IMR-90 (cell line): ENCODE results near the gene ASGR2. TPM values are rescaled to one million over a fixed set of nuclear protein-coding genes. Genes with fewer than 3 reads are reported as not detected.

Experiments
- ATAC-seq: fragments of 200-7000 bp; cut with Tn5 transposase; 2 replicates; pipeline ENCODE4 v1.9.1; 2020; ENCODE audit warnings: low read depth, mild to moderate bottlenecking, moderate library complexity
- BruUV-seq: library from RNA; stranded (reverse); fragments of 400-500 nt; replicated peaks from 2 replicates; lab custom pipeline; 2021; lab: Mats Ljungman, UMichigan
- CTCF ChIA-PET: fragments of 300-600 bp; formaldehyde crosslinking; extraction: SDS; loops from one replicate; lab custom pipeline; 2021; ENCODE audit warnings: antibody characterized with exemption; lab: Yijun Ruan, JAX
- POLR2A ChIA-PET: fragments of 300-600 bp; sonication (Branson Sonifier 250); formaldehyde crosslinking; loops from one replicate; lab custom pipeline; 2022; ENCODE audit warnings: antibody characterized with exemption; ENCODE audit not compliant: unreplicated experiment; lab: Charles Lee
- DNase-seq: peaks from one replicate; pipeline ENCODE4 v3.0.0; 2013
- H2AFZ ChIP-seq: replicated peaks from 2 replicates; pipeline ENCODE3; 2013; ENCODE audit warnings: low read length, mild to moderate bottlenecking; ENCODE audit not compliant: poor library complexity
- H2AK5ac ChIP-seq: 2 replicates; pipeline ENCODE4 v1.6.1; 2013; ENCODE audit warnings: low read depth, low read length, inconsistent platforms
- H2AK9ac ChIP-seq: replicated peaks from 2 replicates; pipeline ENCODE3; 2013; ENCODE audit warnings: mild to moderate bottlenecking, low read depth, low read length, moderate library complexity; ENCODE audit not compliant: poor library complexity
- H2BK120ac ChIP-seq: 2 replicates; pipeline ENCODE4 v1.6.1; 2013; ENCODE audit warnings: low read depth, low read length, inconsistent platforms
- H2BK15ac ChIP-seq: 3 replicates; pipeline ENCODE4 v1.6.1; 2013; ENCODE audit warnings: low read depth, low read length, inconsistent platforms
- H2BK20ac ChIP-seq: 2 replicates; pipeline ENCODE4 v1.6.1; 2013; ENCODE audit warnings: low read depth, mild to moderate bottlenecking, inconsistent platforms, low read length, moderate library complexity
- H2BK5ac ChIP-seq: 2 replicates; pipeline ENCODE4 v1.6.1; 2013; ENCODE audit warnings: mild to moderate bottlenecking, low read depth, low read length, inconsistent platforms; ENCODE audit not compliant: poor library complexity, severe bottlenecking
- H3K14ac ChIP-seq: replicated peaks from 2 replicates; pipeline ENCODE4 v1.6.1; 2013; ENCODE audit warnings: low read depth, low read length, inconsistent platforms
- H3K18ac ChIP-seq: 2 replicates; pipeline ENCODE4 v1.6.1; 2013; ENCODE audit warnings: low read depth, low read length, control low read depth
- H3K23ac ChIP-seq: 2 replicates; pipeline ENCODE4 v1.6.1; 2013; ENCODE audit warnings: low read depth, low read length, inconsistent platforms
- H3K27ac ChIP-seq: 2 replicates; pipeline ENCODE4 v1.5.1; 2013; ENCODE audit warnings: mild to moderate bottlenecking, control low read depth, low read length; ENCODE audit not compliant: insufficient read depth
- H3K27me3 ChIP-seq: 2 replicates; pipeline ENCODE4 v1.6.1; 2013; ENCODE audit warnings: low read length; ENCODE audit not compliant: control insufficient read depth, insufficient read depth
- H3K36me3 ChIP-seq: 2 replicates; pipeline ENCODE4 v1.6.1; 2013; ENCODE audit warnings: low read length, mixed read lengths; ENCODE audit not compliant: control insufficient read depth, insufficient read depth
- H3K4ac ChIP-seq: 2 replicates; pipeline ENCODE4 v1.6.1; 2013; ENCODE audit warnings: low read depth, low read length, inconsistent platforms
- H3K4me1 ChIP-seq: 2 replicates; pipeline ENCODE4 v1.6.1; 2013; ENCODE audit warnings: low read length, mixed read lengths; ENCODE audit not compliant: control insufficient read depth, insufficient read depth
- H3K4me2 ChIP-seq: 2 replicates; pipeline ENCODE4 v1.6.1; 2013; ENCODE audit warnings: low read depth, mild to moderate bottlenecking, control low read depth, low read length, moderate library complexity
- H3K4me3 ChIP-seq: 2 replicates; pipeline ENCODE4 v1.5.1; 2013; ENCODE audit warnings: low read depth, mild to moderate bottlenecking, control low read depth, low read length, moderate library complexity; ENCODE audit not compliant: insufficient read depth
- H3K56ac ChIP-seq: 2 replicates; pipeline ENCODE4 v1.6.1; 2013; ENCODE audit warnings: low read length, inconsistent platforms; ENCODE audit not compliant: insufficient read depth; ENCODE audit errors: extremely low read depth
- H3K79me1 ChIP-seq, 2 experiments: 2 replicates each; pipeline ENCODE4 v1.6.1; 2013; ENCODE audit warnings: low read length in 2 of 2, inconsistent platforms in 1 of 2, low read depth in 1 of 2
- H3K9ac ChIP-seq: 2 replicates; pipeline ENCODE4 v1.6.1; 2013; ENCODE audit warnings: low read depth, low read length, control low read depth
- H3K9me1 ChIP-seq: 2 replicates; pipeline ENCODE4 v1.6.1; 2013; ENCODE audit warnings: low read length, inconsistent platforms; ENCODE audit not compliant: insufficient read depth
- H3K9me3 ChIP-seq: 2 replicates; pipeline ENCODE4 v1.6.1; 2013; ENCODE audit warnings: low read length; ENCODE audit not compliant: control insufficient read depth, insufficient read depth
- H4K20me1 ChIP-seq: 2 replicates; pipeline ENCODE4 v1.6.1; 2013; ENCODE audit warnings: low read length, inconsistent platforms; ENCODE audit not compliant: insufficient read depth
- H4K5ac ChIP-seq: 2 replicates; pipeline ENCODE4 v1.6.1; 2013; ENCODE audit warnings: mild to moderate bottlenecking, low read depth, low read length, control low read depth
- H4K8ac ChIP-seq, 2 experiments: 2 replicates each; pipeline ENCODE4 v1.6.1; 2013; ENCODE audit warnings: low read depth in 2 of 2, low read length in 2 of 2, control low read depth in 1 of 2, inconsistent platforms in 1 of 2
- H4K91ac ChIP-seq: 2 replicates; pipeline ENCODE4 v1.6.1; 2013; ENCODE audit warnings: low read depth, low read length, inconsistent platforms; ENCODE audit not compliant: insufficient read depth
- BHLHE40 ChIP-seq: fragments of 150-350 bp; IDR thresholded peaks from 2 replicates; pipeline ENCODE4 v1.6.1; 2016; ENCODE audit warnings: mild to moderate bottlenecking, low read depth, low read length
- CEBPB ChIP-seq: IDR thresholded peaks from 2 replicates; pipeline ENCODE4 v1.6.1; 2012; ENCODE audit warnings: low read depth, low read length, improper control_type of control experiment
- MAZ ChIP-seq: IDR thresholded peaks from 2 replicates; pipeline ENCODE4 v1.6.1; 2012; ENCODE audit warnings: low read depth, mild to moderate bottlenecking, low read length, improper control_type of control experiment, moderate library complexity, borderline replicate concordance
- MXI1 ChIP-seq: IDR thresholded peaks from 2 replicates; pipeline ENCODE4 v1.6.1; 2012; ENCODE audit warnings: low read depth, mild to moderate bottlenecking, low read length, moderate library complexity, borderline replicate concordance
- RCOR1 ChIP-seq: IDR thresholded peaks from 2 replicates; pipeline ENCODE4 v1.6.1; 2012; ENCODE audit warnings: mild to moderate bottlenecking, low read length, improper control_type of control experiment; ENCODE audit not compliant: insufficient replicate concordance
- WGBS, 2 experiments: methylation state at CpG; one replicate each; pipeline versions ENCODE4 v1.1.5 to v1.1.7; 2013; ENCODE audit warnings: missing lambda C conversion rate in 2 of 2; ENCODE audit not compliant: insufficient read length in 1 of 2; ENCODE audit errors: extremely low coverage in 2 of 2; 5-methylcytosine and 5-hydroxymethylcytosine counted together
- dilution Hi-C: fragments of 300-500 bp; cut with HindIII; formaldehyde crosslinking; loops from one replicate; pipeline ENCODE4 v1.14.3; 2018; ENCODE audit warnings: low sequenced_read_pairs; ENCODE audit not compliant: unreplicated experiment
- in situ Hi-C: fragments of 300-500 bp; cut with MboI; formaldehyde crosslinking; loops from 3 replicates; pipeline ENCODE4 v1.14.3; 2019; ENCODE audit warnings: low sequenced_read_pairs, inconsistent platforms, mixed read lengths
- intact Hi-C: fragments of 100-400 bp; cut with micrococcal nuclease; formaldehyde crosslinking; loops from 2 replicates; pipeline ENCODE4 v1.10.0; 2022
- polyA plus RNA-seq, 3 experiments: library from polyadenylated mRNA; depleted of rRNA; stranded (reverse); fragments of >200 nt; gene quantifications; 2 replicates each; pipeline ENCODE4 v1.2.3, GENCODE V29; 2012; ENCODE audit warnings: low replicate concordance in 1 of 3
- total RNA-seq: library from RNA; depleted of rRNA; stranded (reverse); fragments of >200 nt; gene quantifications from 2 replicates; pipeline ENCODE4 v1.2.3, GENCODE V29; 2012
- TF ChIP-seq, protein P1 (sequence below): conservative IDR thresholded peaks from 2 replicates; pipeline ENCODE4 v1.5.1; 2012; ENCODE audit warnings: mild to moderate bottlenecking, low read depth, low read length, improper control_type of control experiment

The ASGR2 gene
- total and polyA plus RNA-seq, 2 of the 4 experiments (the other 2 are of a cell fraction): not detected

DNA sequence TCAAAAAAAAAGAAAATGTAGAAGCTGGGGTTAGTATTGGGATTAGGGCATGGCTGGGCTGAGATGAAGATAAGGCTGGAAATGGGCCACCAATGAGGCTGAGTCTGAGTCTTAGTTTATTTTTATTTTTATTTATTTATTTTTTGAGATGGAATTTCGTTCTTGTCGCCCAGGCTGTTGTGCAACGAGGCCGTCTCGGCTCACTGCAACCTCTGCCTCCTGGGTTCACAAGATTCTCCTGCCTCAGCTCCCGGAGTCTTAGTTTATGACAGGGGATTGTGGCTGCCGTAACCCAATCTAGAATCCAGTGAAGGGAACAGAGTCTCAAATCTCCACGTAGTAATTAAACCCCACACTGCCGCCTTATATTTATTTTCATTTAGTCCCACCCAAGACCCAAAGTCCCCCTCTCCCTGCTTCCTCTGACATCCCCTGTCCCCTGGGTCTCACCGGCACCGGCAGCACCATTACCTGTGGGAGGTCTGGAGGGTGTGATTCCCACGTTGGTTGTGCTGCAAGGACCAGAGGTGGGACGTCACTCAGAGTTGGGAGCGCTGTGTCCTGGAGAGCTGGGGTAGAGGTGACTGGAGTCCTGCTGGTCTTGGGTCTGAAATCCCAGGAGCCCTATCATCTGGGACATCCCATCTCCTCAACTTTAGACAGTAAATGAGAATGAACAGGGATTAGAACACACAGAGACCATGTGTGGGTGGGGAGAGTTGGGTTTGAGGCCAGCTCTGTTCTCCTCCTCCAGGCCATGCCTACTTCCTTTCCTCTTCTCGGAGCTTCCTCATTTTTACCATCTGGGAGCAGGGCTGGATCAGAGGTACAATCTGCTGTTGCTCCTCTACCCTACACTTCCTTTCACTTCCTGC, 34.8 kb downstream of the ASGR2 start, which contains the start of gene CLEC10A (continued):
- no peak for TF ChIP-seq CEBPB

DNA sequence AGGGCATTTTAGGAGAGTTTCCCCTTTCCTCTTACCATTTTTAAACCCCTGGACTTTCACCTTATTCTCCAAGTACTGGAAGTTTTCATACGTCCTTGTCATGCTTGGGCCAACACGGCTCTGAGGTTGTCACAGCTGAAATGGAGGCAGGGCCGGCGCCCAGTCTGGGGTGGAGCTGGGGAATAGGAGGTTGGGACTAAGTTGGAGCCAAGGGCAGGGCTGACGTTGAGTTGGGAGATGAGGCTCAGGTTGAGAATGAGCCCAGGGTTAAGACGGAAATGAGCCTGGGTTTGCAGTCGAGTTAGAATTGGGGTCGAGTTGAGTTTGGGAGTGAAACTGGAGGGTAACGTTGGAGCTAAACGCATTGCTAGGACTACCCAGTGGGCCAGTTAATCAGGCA, 35.9 kb downstream of the ASGR2 start:
- Histone ChIP-seq H3K9me1 (no peaks in the 10 kb centered on the region), H3K4me1 (no peaks in the 10 kb centered on the region), H3K4ac (no peak overlapping the region), H3K4me3 (no peak overlapping the region), H3K23ac (no peak overlapping the region), H4K8ac (no peak overlapping the region), H4K20me1 (no peaks in the 10 kb centered on the region), H3K9me3 (no peaks in the 10 kb centered on the region), H3K14ac (no peak overlapping the region), H2AK9ac (no peak overlapping the region), H3K79me1 (no peaks in the 10 kb centered on the region), H3K4me2 (no peak overlapping the region), H3K36me3 (no peaks in the 10 kb centered on the region), H2BK5ac (no peak overlapping the region), H4K5ac (no peak overlapping the region), H4K91ac (no peak overlapping the region), H2BK15ac (no peak overlapping the region), H3K27me3 (peaks cover 7% of the 10 kb centered on the region), H2AFZ (no peak overlapping the region), H2BK20ac (no peak overlapping the region), H3K27ac (no peak overlapping the region), H3K18ac (no peak overlapping the region), H3K9ac (no peak overlapping the region), H2AK5ac (no peak overlapping the region), H2BK120ac (no peak overlapping the region), H3K56ac (no peak overlapping the region)
- dilution Hi-C loops: no loop called here
- TF ChIP-seq, protein P1, sequence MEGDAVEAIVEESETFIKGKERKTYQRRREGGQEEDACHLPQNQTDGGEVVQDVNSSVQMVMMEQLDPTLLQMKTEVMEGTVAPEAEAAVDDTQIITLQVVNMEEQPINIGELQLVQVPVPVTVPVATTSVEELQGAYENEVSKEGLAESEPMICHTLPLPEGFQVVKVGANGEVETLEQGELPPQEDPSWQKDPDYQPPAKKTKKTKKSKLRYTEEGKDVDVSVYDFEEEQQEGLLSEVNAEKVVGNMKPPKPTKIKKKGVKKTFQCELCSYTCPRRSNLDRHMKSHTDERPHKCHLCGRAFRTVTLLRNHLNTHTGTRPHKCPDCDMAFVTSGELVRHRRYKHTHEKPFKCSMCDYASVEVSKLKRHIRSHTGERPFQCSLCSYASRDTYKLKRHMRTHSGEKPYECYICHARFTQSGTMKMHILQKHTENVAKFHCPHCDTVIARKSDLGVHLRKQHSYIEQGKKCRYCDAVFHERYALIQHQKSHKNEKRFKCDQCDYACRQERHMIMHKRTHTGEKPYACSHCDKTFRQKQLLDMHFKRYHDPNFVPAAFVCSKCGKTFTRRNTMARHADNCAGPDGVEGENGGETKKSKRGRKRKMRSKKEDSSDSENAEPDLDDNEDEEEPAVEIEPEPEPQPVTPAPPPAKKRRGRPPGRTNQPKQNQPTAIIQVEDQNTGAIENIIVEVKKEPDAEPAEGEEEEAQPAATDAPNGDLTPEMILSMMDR: no peak
- TF ChIP-seq BHLHE40 (no peak), RCOR1 (no peak), MAZ (no peak), MXI1 (no peak)
- BruUV-seq: no TSS peak
- ChIA-PET CTCF (interaction anchor here (1.9 kb wide), 1 partner anchor 33 kb away, joined by 5 read pairs; no protein-coding TSS in a partner anchor), POLR2A (no interaction called here)
- in situ Hi-C loops: no loop called here
- WGBS, 2 experiments: 66% methylated on average over 5 of the region's 10 CpGs; no CpG with 5 or more reads in 1 of the 2 experiments
- ATAC-seq: no peak
- intact Hi-C loops: no loop called here
- no peak for DNase-seq
